Stimulated activated CD4-positive, alpha-beta T cell treated with anti-CD3 and anti-CD28 coated beads, Interleukin-12 subunit alpha, Interleukin-12 subunit beta, amount 100 ng/mL, for 4 hours (primary cell): ENCODE measurements around the gene SLC52A3.

Experiments used
- DNase-seq: peaks from one replicate; pipeline ENCODE4 v3.0.0-alpha.2; 2020

Gene SLC52A3

GRCh38 chr20:764255-764654, 4.0 kb downstream of the SLC52A3 start:
- no peak for DNase-seq

- no peak for DNase-seq
Observed at GRCh38 chr20:761418-762381, 6.6 kb downstream of the SLC52A3 start.

GRCh38 chr20:760751-761417, 7.4 kb downstream of the SLC52A3 start:
- peak; percentile 28 for DNase-seq

DNA sequence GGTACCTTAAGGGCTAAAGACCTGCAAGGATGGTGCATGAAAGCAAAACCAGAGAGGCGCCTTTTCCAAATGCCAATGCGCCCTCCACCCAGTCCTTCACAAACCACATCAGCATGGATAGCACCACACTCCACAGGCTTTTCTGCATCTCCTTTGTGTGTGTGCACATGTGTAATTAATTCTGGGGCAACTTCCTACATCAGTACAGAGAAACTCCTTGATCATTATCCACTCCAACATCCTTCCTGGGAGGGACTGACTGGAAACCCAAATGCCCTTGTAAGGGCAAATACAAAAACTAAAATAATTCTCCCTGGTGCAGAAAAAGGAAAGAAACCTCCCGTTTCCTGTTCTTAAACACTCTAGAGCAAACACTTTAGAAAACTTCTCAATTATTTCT, 10.8 kb downstream of the SLC52A3 start:
- no peak for DNase-seq

GRCh38 chr20:755941-756340, 12.4 kb downstream of the SLC52A3 start:
- no peak for DNase-seq

GRCh38 chr20:754904-755303, 13.4 kb downstream of the SLC52A3 start:
- DNase-seq, result no peak

GRCh38 chr20:753897-754635, 14.2 kb downstream of the SLC52A3 start:
- DNase-seq, result no peak

DNA sequence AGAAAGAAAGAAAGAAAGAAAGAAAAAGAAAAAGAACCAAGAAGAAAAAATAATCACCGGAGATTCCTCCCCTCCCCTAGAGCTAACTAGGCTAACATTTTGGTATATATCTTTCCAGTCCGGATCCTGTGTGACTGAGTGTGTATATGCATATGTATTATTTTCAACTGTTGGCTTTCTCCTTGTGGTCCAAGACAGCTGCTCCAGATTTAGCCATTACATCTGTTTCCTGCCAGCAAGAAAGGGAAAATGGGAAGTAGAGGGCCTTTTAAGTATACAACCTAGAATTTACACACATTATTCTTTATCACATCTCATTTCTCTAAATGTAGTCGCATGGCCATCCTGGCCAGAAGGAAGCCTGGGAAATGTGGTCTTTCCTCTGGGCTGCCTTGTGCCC, 15.2 kb downstream of the SLC52A3 start:
- no peak for DNase-seq

DNA sequence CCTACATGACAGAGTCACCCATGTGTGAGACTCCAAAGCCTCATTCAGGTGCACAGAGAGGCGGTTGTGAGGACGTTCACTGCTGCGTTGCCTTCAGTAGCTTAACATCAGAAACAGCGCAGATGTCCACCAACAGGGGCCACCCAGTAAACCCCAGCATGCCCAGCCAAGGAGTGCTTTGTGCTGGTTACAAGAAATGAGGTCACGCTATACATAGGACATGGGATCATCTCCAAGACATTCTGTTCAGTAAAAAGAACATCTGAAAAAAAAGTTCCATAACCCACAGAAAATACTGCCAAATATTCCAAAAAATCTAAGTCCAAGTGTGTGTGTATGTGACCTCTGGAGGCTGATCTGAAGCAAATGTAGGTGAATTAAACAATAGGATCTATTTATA, 16.0 kb downstream of the SLC52A3 start:
- DNase-seq, result no peak

- DNase-seq, result no peak
Observed at GRCh38 chr20:751761-752160, 16.5 kb downstream of the SLC52A3 start.

DNA sequence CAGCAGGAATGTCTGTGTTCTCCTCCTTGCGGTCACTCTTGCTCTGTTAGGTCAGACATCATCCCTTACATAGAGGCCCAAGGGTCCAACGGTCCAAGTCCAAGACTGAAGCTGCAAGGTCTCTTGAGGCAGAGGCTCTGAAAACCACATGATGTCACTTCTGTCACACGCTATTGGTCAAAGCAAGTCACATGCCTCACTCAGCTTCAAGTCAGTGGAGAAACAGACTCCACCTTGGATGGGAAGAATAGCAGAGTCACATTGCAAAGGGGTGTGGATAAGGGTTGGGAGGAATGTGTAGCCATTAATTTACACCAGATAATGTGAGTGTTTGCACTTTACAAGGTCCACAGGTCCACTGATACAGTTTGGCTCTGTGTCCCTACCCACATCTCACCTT, 17.5 kb downstream of the SLC52A3 start:
- no peak for DNase-seq

- no peak for DNase-seq
Observed at GRCh38 chr20:745683-746301, 22.5 kb downstream of the SLC52A3 start.

- no peak for DNase-seq
Observed at GRCh38 chr20:742156-742555, 26.1 kb downstream of the SLC52A3 start.

DNA sequence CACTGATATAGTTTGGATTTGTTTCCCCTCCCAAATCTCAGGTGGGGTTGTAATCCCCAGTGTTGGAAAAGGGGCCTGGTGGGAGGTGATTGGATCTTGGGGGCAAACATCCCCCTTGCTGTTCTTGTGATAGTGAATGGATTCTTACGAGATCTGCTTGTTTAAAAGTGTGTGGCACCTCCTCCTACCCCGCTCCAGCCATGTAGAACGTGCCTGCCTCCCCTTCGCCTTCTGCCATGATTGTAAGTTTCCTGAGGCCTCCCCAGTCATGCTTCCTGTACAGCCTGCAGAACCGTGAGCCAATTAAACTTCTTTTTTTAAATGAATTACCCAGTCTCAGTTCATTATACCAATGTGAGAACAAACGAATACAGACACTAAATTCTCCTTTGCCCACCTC, 26.7 kb downstream of the SLC52A3 start:
- no peak for DNase-seq

DNA sequence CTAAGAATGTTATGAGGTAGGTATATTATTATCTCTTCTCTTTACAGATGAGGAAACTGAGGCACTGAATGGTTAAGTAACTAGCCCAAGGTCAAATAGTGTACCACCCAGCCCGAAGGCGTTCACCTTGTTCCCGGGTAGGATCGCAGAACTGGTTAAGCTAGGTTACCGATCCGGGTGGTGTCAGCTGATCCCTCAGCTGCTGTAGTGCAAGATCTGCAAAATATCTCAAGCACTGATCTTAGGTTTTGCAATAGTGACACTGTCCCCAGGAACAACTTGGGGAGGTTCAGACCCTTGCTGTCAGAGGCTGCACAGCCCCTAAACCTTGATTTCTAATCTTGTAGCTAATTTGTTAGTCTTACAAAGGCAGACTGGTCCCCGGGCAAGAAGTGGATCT, 28.1 kb downstream of the SLC52A3 start:
- DNase-seq, result no peak

DNA sequence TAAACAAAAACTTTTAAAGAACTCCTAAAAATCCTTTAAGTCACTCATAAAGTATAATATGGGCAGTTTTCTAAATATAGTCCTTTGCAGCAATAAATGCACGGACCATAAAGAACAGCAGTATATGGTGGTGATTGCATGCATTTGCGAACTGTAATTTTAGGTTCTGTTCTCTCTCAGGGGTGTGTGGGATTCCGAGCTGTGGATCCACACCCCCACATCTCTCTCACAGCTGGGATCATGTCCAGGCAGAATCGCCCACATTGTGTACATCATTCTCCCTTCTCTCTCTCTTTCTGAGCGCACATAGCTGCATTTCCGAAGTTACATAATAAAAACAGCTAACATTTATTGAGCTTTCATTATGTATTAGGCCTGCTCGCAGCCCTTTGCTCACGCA, 28.6 kb downstream of the SLC52A3 start:
- DNase-seq, result no peak

DNA sequence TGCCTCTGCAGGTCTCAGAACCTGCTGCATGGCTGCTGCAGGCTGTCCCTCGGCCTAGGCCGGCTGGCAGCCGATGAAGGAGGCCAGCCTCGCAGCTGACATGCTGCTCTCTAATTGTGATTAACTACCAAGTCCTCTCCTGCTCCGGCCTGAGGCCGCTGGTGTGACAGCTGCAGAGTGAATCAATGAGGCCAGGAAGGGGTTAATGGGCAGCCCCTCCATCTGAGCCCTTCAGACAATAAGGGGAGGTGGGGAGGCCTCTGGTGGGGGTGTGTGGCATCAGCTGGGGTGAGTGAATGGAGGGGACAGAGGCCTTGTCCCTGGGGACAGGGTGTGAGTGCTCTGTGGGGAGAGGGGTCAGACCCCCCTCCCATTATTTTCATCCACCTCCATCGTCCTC, 34.4 kb downstream of the SLC52A3 start:
- no peak for DNase-seq

DNA sequence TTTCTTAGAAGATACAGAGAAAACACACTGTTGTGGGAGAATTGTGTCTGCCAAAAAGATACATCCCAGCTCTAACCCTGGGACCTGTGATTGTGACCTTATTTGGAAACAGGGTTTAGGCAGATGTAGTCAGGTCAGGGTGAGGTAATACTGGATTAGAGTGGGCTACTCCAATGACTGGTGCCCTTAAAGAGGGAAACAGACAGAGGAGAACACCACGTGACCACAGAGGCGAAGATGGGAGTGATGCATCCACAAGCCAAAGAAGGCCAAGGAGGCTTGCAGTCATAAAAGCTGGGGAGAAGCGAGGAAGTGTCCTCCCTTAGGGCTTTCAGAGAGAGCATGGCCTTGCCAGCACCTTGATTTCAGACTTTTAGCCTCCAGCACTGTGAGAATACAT, 35.6 kb downstream of the SLC52A3 start:
- no peak for DNase-seq

- no peak for DNase-seq
Observed at GRCh38 chr20:731891-732560, 36.3 kb downstream of the SLC52A3 start.

- no peak for DNase-seq
Observed at GRCh38 chr20:730005-730404, 38.3 kb downstream of the SLC52A3 start.

- peak; percentile 58 for DNase-seq
Observed at GRCh38 chr20:728256-728944, 39.9 kb downstream of the SLC52A3 start.

GRCh38 chr20:726160-726559, 42.1 kb downstream of the SLC52A3 start:
- DNase-seq, result no peak
